HG02870 (cell line): ENCODE measurements around the gene SLC9A8.
"Not testable (repeated sequence)": the region's sequence is repeated elsewhere in the genome, so short reads cannot be mapped to it uniquely, and the experiment has no call there.

ENCODE experiments used
- ATAC-seq: cut with Tn5 transposase; IDR thresholded peaks from one replicate; pipeline ENCODE4 v1.9.1; 2021; ENCODE audit warnings: mild to moderate bottlenecking, moderate library complexity; ENCODE audit not compliant: unreplicated experiment

Gene SLC9A8, protein sequence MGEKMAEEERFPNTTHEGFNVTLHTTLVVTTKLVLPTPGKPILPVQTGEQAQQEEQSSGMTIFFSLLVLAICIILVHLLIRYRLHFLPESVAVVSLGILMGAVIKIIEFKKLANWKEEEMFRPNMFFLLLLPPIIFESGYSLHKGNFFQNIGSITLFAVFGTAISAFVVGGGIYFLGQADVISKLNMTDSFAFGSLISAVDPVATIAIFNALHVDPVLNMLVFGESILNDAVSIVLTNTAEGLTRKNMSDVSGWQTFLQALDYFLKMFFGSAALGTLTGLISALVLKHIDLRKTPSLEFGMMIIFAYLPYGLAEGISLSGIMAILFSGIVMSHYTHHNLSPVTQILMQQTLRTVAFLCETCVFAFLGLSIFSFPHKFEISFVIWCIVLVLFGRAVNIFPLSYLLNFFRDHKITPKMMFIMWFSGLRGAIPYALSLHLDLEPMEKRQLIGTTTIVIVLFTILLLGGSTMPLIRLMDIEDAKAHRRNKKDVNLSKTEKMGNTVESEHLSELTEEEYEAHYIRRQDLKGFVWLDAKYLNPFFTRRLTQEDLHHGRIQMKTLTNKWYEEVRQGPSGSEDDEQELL

DNA sequence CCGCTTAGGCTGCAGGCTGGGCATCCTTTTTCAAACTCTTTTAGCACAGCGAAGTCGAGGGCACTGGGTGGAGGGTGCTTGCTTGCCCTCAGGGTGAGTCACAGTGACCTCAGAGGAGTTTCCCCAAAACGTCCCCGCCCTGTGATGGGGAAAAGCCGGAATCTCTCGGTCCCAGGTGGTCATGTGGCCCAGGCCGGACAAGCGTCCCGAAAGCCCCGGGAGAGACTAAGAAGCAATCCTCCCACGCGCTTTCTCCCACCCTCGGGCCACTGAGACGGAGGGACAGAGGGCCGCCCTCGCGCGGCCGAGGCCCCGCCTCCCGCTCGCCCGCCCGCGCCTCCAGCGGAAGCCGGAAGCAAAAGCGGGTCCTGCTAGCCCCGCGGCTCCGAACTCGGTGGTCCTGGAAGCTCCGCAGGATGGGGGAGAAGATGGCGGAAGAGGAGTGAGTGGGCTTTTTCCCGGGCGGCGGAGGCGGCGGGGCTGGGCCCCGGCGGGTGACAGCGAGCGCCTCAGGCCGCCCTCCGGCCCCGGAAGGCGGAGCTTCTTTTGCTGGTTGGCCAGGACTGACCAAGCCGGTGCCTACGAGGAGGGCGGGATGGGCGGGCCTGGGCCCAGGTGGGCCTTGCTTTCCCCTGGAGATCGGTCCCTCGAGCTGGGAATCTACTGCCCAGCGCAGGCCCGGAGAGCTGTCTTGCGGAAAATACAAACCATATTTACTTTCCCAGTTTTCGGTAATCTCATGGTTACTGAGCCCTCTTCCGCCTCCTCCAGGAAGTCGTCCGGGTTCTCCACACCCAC is at the start of gene SLC9A8:
TSS of gene SLC9A8 (plus strand) at position 322 of the 798 bp plus-strand sequence. CDS start at position 417, 95 bp downstream.
- ATAC-seq = peak; percentile 68

DNA sequence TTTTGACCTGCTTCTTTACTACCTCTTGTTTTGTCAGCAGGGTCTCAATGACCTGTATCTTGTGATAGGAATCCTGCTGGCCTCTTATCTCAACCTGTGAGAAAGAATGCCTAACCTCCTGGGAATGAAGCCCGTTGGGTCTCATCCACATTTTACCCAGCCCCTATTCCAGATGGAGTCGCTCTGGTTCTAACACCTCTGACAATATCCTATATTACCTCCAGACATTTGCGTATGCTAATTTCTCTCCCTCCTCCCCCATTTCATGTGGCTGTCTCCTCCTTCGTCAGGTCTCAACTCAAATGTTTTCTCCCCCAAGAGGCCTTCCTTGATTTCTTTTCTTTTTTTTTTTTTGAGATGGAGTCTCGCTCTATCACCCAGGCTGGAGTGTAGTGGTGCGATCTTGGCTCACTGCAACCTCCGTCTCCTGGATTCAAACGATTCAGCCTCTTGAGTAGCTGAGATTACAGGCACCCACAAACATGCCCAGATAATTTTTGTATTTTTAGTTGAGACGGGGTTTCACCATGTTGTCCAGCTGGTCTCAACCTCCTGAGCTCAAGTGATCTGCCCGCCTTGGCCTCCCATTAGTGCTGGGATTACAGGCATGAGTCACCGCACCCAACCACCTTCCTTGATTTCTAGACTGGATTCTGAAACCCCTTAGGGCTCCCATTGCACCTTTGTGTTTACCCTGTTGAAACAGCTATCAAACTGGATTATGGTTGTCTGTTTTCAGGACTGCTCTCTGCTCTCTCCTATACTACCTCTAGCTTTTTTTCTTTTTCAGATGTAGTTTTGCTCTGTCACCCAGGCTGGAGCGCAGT is 49.5 kb upstream of the SLC9A8 start:
- no peak for ATAC-seq

DNA sequence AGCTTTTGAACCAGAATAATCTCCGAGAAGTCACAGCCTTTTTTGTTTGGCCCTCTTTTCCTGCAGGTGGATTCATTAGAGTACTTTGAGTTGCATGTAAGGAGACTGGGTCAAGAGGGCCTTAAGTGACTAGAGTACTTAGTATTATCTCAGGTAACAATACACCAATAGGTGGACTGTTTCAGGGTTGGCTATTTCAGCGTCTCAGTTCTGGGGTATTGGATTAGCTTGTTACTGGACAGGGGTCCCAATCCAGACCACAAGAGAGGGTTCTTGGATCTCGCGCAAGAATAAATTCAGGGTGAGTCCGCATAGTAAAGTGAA is 47.3 kb upstream of the SLC9A8 start:
- no peak for ATAC-seq

DNA sequence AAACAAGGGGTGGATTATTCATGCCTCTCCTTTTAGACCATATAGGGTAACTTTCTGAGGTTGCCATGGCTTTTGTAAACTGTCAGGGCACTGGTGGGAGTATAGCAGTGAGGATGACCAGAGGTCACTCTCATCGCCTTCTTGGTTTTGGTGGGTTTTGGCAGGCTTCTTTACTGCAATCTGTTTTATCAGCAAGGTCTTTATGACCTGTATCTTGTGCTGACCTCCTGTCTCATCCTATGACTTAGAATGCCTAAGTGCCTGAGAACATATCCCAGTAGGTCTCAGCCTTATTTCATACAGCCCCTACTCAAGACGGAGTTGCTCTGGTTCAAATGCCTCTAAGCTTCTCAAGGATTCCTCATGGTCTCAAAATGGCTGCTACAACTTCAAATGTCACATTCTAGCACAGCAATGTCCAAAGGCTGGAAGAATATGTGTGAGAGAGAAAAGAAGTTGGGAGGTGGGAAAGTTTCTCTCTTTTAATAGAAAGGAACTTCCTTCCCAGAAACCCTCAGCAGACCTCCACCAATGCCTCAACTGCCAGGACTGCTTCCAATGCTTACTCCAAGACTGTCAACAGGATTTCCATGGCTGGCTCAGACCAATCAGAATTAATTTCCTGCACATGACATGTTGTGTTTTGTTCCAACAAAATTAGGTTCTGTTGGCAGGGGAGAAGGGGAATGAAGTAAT is 46.6 kb upstream of the SLC9A8 start:
- ATAC-seq = no peak

DNA sequence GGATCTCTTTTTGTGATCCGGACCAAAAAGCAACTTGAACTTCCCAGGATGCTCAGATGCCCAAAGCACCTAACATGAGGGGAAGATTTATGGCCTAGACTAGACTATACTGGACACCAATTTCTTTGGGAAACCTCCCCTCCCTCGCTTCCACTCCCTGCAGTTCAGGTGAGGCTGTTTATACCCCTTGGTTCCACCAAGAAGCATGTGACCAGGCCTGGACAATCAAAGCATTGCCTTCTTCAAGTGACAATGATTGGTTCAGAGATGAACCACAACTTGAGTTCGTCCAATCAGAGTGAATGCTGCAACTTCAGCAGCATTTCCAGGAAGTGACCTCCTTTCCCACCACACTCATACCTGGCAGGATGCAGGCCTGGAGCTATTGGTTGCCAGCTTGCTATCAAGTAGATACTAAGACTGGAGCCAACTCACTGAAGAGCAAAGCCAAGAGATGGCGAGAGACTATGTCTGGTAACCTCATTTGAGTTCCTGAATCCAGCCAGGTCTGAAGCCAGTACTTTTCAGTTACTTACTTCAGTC is 45.6 kb upstream of the SLC9A8 start:
- ATAC-seq = no peak

DNA sequence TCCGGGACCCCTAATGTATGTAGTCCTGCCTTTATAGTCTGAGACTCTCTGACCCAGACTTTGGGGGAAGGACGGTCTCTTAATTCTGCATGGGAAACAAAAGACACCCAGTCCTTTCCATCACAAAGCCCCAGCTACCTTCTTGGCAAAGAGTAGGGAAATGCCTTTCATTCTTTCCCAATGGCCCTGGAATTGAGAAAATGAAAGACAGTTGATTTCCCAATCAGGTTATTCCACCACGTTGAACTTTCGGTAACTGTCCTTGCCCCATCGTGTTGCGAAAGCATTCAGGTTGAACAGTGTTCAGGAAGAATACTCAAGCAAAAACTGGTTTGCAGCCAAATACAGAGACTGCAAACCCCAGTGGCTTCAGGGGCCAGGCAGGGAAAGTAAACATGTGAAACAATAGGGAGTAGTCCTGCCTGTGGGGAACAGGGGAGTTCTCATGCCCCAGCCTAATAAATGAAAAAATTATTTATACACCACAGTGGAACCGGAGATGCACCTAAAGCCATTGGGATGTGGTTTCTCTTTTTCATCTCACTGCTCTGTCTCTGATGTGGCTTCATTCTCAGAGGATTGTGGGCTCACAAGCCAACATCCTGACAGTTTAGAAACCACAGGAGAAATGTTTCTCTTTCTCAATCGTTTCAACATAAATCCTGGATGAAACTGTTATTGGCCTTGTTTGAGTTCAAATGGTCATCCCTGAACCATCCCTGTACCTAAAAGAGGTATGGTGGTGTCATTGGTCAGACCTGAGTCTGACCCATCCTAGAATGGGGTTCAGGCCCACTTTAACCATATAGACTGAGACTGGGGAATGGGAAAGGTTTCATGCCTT is 44.2 kb upstream of the SLC9A8 start:
- no peak for ATAC-seq

DNA sequence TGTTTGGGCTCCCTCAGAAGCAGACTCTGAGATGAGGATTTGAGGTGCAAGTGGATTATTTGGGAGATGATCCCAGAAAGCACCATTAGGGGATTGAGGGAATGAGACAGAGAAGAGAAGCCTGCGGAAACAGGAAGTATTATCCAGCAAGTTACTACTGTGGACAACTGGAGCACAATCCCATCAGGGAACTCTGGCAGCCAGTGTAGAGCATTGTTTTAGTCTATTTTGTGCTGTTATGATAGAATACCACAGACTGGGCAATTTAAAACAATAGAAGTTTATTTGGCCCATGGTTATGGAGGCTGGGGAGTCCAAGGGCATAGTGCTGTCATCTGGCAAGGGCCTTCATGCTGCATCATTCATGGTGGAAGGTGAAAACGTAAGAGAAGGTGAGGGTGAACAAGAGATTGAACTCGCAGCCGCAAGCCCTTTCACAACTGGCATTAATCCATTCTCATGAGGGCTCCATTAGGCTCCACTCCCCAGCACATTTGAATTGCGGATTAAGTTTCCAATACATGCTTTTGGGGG is 43.5 kb upstream of the SLC9A8 start:
- no peak for ATAC-seq

DNA sequence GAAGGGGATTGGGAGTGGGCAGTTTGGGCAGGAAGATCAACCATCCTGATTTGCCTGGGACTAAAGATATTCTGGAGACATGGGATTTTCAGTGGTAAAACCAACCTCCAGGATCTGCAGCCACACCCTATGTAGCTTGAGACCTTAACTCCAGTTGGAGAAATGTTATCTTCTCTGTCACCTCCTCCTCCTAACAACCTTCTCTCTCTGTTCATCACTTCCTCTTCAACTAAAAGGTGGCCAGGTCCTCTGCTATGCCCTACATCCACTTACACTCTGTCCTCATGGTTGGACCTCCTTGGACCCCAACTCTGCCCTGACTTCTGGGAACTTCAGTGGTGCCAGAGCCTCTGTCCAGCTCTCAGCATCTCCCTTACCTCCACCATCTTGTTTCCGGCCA is 42.0 kb upstream of the SLC9A8 start:
- no peak for ATAC-seq

DNA sequence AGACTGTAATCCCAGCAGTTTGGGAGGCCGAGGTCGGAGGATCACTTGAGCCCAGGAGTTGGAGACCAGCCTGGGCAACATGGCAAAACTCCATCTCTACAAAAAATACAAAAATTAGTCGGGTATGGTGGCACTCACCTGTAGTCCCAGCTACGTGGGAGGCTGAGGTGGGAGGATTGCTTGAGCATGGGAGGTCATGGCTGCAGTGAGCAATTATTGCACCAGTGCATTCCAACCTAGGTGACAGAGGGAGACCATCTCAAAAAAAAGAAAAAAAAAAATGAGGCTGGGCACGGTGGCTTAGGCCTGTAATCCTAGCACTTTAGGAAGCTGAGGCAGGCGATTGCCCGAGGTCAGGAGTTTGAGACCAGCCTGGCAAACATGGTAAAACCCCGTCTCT is 38.4 kb upstream of the SLC9A8 start:
- ATAC-seq = not testable (repeated sequence)

DNA sequence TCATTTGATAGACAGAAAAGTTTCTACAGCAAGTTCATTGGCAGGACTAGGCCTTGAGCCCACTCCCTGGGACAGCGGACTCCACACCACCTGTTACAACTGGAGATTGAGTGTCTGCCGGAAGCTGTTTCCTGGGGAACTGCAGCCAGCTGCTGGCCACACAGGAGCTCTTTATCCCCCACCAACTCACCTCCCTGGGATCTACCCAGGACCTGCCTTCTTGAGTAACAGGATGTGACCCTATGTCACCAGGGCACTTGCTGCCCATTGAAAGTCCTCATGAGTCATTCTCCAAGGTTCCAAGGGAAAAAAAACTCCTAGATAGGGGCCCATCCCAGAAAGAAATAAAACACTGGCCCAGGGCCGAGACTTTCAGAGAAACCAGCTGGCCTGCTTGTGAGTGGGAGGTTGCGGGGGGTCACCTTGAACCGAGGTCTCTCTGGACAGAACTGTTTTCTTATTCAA is 37.4 kb upstream of the SLC9A8 start:
- ATAC-seq = no peak

DNA sequence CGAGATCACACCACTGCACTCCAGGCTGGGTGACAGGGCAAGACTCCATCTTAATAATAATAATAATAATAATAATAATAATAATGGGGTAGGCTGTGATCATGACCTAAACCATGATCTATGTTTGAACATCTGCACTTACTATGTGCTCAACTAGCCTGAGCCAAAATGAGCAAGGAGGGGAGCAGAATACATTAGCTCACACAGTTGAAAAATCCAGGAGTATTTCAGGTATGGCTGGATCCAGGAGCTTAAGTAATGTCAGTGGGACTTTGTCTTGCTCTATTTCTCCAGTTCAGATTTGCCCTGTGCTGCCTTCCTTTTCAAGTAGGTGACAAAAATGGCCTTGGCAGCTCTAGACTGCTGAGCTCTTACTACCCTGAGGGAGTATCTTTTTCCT is 32.7 kb upstream of the SLC9A8 start:
- ATAC-seq = no peak

DNA sequence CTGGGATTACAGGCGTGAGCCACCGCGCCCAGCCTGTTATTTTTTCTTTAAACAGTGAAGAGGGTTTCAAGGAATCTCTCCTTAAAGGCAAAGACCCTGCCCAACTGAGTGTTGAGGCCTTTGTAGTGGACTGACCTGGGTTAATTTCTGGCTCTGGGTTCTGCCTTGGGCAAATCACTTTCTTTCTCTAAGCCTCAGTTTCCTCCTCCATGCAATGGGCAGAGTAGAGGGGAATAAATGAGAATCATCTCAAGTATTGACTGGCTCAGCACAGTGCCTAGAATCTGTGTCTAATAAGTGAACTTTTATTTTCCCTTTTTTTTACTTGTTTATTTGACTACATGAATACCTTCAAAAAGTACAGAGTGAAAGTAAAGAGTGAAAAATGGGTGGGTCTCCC is 31.0 kb upstream of the SLC9A8 start:
- no peak for ATAC-seq

DNA sequence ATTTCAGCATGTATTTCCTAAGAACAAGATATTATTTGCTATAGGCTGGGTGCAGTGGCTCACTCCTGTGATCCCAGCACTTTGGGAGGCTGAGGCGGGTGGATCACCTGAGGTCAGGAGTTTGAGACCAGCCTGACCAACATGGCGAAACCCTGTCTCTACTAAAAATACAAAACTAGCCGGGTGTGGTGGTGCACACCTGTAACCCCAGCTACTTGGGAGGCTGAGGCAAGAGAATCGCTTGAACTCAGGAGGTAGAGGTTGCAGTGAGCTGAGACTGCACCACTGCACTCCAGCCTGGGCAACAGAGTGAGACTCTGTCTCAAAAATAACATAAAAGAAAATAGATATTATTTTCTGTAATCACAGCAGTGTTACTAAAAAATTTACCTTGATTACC is 30.2 kb upstream of the SLC9A8 start:
- ATAC-seq = not testable (repeated sequence)

DNA sequence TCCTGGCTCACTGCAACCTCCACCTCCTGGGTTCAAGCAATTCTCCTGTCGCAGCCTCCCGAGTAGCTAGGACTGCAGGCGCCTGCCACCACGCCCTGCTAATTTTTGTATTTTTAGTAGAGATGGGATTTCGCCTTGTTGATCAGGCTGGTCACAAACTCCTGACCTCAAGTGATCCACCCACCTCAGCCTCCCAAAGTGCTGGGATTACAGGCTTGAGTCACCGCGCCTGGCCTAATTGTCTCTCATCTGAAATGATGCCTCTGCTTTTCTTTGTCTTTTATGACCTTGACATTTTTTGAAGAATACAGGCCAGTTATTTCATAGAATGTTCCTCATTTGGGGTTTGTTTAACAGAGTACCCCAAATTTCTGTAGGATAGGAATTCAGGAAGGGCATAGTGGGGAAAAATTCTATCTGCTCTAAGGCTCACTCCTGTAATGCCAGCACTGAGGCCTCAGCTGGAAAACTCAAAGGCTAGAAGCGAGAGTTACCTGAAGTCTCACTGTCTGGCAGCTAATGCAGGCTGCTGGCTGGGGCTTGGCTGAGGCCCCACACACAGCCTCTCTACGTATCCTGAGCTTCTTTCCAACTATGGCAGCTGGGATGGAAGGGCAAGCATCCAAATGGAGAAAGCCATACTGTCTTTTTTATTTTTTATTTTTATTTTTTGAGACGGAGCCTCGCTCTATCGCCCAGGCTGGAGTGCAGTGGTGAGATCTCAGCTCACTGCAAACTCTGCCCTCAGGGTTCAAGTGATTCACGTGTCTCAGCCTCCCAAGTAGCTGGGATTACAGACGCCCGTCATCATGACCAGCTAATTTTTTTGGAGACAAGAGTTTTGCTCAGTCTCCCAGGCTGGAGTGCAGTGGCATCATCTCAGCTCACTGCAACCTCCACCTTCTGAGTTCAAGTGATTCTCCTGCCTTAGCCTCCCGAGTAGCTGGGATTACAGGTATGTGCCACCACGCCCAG is 29.3 kb upstream of the SLC9A8 start:
- ATAC-seq = not testable (repeated sequence)

DNA sequence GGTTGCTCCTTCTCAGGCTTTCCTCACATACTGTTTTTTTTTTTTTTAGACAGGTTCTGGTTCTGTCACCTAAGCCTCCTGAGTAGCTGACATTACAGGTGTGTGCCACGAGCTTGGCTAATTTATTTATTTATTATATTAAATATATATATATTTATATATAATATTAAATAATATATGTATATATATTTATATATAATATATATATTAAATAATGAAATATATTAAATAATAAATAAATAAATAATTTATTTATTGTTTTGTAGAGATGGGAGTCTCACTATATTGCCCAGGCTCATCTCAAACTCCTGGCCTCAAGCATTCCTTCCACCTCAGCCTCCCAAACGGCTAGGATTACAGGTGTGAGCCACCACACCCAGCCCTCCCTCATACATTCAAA is 28.3 kb upstream of the SLC9A8 start:
- ATAC-seq = no peak

DNA sequence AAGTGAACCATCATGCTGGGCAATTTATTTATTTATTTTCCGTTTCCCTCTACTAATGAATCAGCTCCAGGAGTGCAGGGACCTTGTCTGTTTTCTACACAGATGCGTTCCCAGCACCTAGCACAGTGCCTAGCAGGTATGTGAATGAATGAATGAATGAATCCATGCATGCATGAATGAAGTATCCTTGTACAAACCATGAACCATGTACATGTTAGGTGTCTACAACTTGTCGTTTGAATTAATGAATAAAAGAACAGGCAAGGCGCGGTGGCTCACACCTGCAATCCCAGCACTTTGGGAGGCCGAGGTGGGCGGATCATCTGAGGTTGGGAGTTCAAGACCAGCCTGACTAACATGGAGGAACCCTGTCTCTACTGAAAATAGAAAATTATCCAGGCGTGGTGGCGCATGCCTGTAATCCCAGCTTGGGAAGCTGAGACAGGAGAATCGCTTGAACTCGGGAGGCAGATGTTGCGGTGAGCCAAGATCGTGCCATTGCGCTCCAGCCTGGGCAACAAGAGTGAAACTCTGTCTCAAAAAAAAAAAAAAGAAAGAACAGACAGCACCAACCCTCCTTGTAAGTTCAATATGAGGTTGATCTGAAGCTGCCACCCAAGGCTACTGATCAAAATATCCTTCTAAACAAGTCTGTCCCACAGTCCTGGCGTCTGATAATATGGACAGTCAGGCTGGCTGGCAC is 27.3 kb upstream of the SLC9A8 start:
- ATAC-seq = no peak

DNA sequence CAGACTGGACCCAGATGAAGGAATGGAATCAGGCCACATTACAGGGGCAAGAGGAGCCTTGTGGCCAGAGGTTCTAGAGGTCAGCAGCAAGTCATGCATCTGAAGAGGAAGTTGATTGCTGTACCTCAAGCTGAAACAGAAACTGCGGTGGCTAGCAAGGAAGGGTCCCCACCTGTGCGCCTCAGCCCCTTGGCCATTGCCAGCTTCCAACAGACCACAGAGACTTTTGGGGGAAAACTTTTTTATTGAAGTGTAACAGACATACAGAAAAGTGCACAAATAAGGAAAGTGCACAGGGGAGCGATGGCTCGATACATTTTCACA is 26.8 kb upstream of the SLC9A8 start:
- ATAC-seq = peak; percentile 76
